LNCAP (cell line): ENCODE measurements around the gene RSPH10B2.
"Not testable (repeated sequence)": the region's sequence is repeated elsewhere in the genome, so short reads cannot be mapped to it uniquely, and the experiment has no call there.

ENCODE experiments used
- CTCF ChIP-seq: fragments of 450-650 bp; IDR thresholded peaks from 2 replicates; pipeline ENCODE4 v1.5.1; 2017; ENCODE audit warnings: mild to moderate bottlenecking

RSPH10B2 gene

GRCh38 chr7:6753964-6754363 is at the start of gene RSPH10B2:
TSS of gene RSPH10B2 (plus strand) at chr7:6754103. CDS start at chr7:6757678, 3,575 bp downstream.
- not testable (repeated sequence) for TF ChIP-seq CTCF

DNA sequence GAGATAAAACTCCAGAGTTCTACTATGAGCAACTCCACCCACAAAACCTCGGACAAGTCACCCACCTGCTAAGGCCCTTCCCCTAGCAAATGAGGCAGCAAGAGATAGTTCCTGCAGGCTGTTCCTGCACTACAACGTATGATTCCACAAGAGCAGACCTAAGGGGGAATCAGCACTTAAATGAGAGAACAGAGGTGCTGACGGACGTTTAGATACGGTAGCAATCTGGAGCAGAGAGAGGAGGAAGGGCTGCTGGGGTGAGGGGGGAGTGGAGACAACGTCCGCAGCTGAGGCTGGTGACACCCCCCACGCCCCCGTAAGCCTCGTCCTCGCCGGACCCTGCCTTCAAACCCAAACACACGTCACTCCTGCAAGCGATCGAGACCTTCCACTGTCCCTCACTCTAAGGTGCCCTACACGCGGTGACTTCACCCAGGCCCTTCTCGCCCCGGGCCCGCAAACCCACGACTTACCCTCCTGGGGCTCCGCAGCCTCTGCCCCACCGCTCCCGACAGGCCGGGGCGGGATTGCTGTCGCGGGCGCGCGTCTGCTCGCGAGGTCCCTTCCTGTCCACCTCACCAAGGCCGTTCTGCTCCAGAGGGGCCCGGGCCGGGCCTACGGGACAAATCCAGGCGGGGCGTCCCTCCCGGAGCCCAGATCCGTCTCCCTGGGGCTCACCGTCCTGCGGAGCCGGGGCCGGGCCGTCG is 47.8 kb upstream of the RSPH10B2 start:
- TF ChIP-seq CTCF: no peak

DNA sequence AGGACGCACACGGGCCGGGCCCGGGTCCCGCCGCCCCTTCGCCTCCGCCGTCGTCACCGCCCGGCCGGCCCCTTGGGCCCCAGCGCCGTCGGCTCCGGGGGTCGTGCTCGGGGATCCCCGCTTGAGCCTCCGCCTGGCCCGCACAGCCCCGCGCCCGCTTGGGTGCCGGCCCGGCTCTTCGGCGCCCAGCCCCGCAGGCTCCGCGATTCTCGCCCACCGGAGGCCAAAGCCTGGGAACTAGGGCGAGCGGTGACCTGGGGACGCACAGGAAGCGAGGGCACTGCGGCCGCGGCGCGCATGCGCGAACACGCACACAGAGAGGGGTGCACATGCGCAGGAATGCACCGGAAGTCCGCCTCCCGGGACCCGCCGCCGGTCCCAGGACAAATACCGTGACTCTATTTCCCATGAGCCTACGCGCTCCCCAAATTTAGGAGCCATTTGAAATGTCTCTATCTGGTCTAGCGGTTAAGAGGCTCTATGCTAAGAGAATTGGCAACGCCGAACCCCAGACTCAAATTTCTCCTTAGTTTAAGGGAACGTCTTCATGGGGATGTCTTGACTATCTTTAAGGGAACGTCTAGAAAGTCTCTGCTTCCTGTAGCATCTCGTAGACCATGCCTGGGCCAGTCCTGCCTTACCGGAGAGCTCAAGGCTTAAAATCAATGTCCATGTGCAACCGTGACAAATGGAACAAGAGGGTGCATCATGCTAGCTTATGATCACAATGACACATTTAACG is 47.1 kb upstream of the RSPH10B2 start, which contains the start of gene ZNF12:
ZNF12 (minus strand) TSS at position 282 of the 742 bp plus-strand sequence. CDS start 1,774 bp downstream, outside the sequence.
- TF ChIP-seq CTCF: no peak

- TF ChIP-seq CTCF: no peak
Measured at GRCh38 chr7:6708304-6708703, 45.6 kb upstream of the RSPH10B2 start.

GRCh38 chr7:6709808-6710207 is 44.1 kb upstream of the RSPH10B2 start:
- no peak for TF ChIP-seq CTCF

DNA sequence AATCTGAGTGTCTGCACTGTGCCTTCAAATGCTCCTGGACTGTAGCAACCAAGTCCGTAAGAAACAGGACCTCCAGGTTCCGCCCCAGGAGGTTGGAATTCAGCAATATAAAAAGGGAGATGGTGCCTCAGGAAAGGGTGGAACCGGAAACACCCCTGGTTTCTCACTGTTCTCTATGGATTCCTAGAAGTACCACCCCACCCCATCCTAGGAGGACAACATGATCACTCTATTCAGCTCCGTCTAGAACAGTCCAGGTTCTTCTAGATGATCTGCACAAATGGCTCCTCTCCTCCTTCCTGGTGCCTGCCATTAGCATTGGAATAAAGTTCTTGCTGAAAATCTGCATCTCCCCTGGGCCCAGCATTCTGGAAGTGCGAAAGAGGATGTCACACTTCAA is 39.5 kb upstream of the RSPH10B2 start:
- no peak for TF ChIP-seq CTCF

DNA sequence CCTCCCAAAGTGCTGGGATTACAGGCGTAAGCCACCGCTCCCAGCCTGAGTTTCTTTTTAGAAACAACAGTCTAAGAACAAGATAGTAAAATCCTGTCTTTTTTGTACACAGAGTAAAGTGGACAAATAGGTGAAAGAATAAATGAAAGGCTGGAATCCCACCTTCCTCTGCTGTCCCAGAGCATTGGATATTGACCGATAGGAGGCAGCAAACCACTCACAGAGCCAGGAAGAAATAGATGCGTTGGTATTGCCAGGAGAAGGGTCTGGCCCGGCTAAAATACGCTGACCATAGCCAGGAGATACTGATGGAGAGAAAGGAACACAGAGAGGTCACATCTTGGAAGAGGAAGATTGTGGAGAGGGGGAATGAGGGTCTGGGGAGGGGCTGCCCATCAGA is 35.8 kb upstream of the RSPH10B2 start:
- TF ChIP-seq CTCF: no peak
